SK-N-SH (cell line): ENCODE data around the gene COL5A1. TPM values are rescaled to one million over a fixed set of nuclear protein-coding genes. Genes with fewer than 3 reads are reported as not detected.

Experiments
- CTCF ChIA-PET: fragments of 300-600, 350-600 bp; formaldehyde crosslinking; extraction: SDS; loops from one replicate; lab custom pipeline; 2021; lab: Yijun Ruan, JAX
- POLR2A ChIA-PET: fragments of 350-600 bp; sonication (Branson Sonifier 250); formaldehyde crosslinking; extraction: SDS; loops from one replicate; lab custom pipeline; 2020; ENCODE audit warnings: antibody characterized with exemption, inconsistent platforms; lab: Yijun Ruan, JAX
- DNase-seq: peaks from one replicate; pipeline ENCODE4 v3.0.0; 2012
- H2AFZ ChIP-seq: fragments of 200-600 bp; sonication (generic); 2 replicates; pipeline ENCODE4 v1.8.1; 2016; ENCODE audit warnings: antibody characterized with exemption, mild to moderate bottlenecking, low read depth
- H3F3A ChIP-seq: fragments of 200-600 bp; sonication (generic); replicated peaks from 2 replicates; pipeline ENCODE3; 2016; ENCODE audit warnings: antibody characterized with exemption, mild to moderate bottlenecking; ENCODE audit not compliant: insufficient read depth
- H3K27ac ChIP-seq, 2 experiments: fragments of 200-500 bp in 1 of 2; fragments of 200-600 bp in 1 of 2; sonication (Bioruptor generic) in 1 of 2; sonication (generic), shearing (Covaris generic) in 1 of 2; 2 replicates each; pipeline versions ENCODE4 v1.5.1 to v1.6.1; 2014 to 2016; ENCODE audit warnings: low read depth in 2 of 2, inconsistent platforms in 1 of 2, low read length in 1 of 2, mild to moderate bottlenecking in 1 of 2, mixed read lengths in 1 of 2
- H3K27me3 ChIP-seq: fragments of 200-600 bp; sonication (generic), shearing (Covaris generic); 2 replicates; pipeline ENCODE4 v1.6.1; 2016; ENCODE audit warnings: mixed run types; ENCODE audit not compliant: insufficient read depth
- H3K36me3 ChIP-seq, 2 experiments: fragments of 200-500 bp in 1 of 2; fragments of 200-600 bp in 1 of 2; sonication (Bioruptor generic) in 1 of 2; sonication (generic) in 1 of 2; replicated peaks in 1 of 2; 2 replicates each; pipeline versions ENCODE3 to v1.5.1; 2014 to 2016; ENCODE audit warnings: low read length in 1 of 2, mild to moderate bottlenecking in 1 of 2; ENCODE audit not compliant: insufficient read depth in 2 of 2, control insufficient read depth in 1 of 2
- H3K4me1 ChIP-seq, 2 experiments: fragments of 200-500 bp in 1 of 2; fragments of 200-600 bp in 1 of 2; sonication (Bioruptor generic) in 1 of 2; sonication (generic), shearing (Covaris generic) in 1 of 2; 2 replicates each; pipeline versions ENCODE4 v1.5.1 to v1.6.1; 2014 to 2016; ENCODE audit warnings: low read depth in 1 of 2, low read length in 1 of 2, mixed run types in 1 of 2; ENCODE audit not compliant: insufficient read depth in 2 of 2, control insufficient read depth in 1 of 2
- H3K4me2 ChIP-seq: fragments of 200-600 bp; sonication (generic), shearing (Covaris generic); 2 replicates; pipeline ENCODE4 v1.6.1; 2017; ENCODE audit warnings: mixed run types
- H3K4me3 ChIP-seq, 2 experiments: fragments of 200-500 bp in 1 of 2; fragments of 200-600 bp in 1 of 2; sonication (Bioruptor generic) in 1 of 2; sonication (generic), shearing (Covaris generic) in 1 of 2; 2 replicates each; pipeline versions ENCODE4 v1.5.1 to v1.8.1; 2014 to 2016; ENCODE audit warnings: low read depth in 2 of 2, inconsistent platforms in 1 of 2, low read length in 1 of 2, mild to moderate bottlenecking in 1 of 2, mixed read lengths in 1 of 2, moderate library complexity in 1 of 2
- H3K79me2 ChIP-seq: fragments of 200-600 bp; sonication (generic); 2 replicates; pipeline ENCODE4 v1.8.1; 2017; ENCODE audit warnings: mild to moderate bottlenecking; ENCODE audit not compliant: insufficient read depth
- H3K9ac ChIP-seq: fragments of 200-600 bp; sonication (generic); 2 replicates; pipeline ENCODE4 v1.6.1; 2017; ENCODE audit warnings: mixed run types
- H3K9me2 ChIP-seq: fragments of 200-600 bp; sonication (generic); 2 replicates; pipeline ENCODE4 v1.6.1; 2017; ENCODE audit warnings: mixed run types
- H3K9me3 ChIP-seq: fragments of 200-600 bp; sonication (generic); 2 replicates; pipeline ENCODE4 v1.6.1; 2017; ENCODE audit warnings: mixed run types, mild to moderate bottlenecking, moderate library complexity
- H4K20me1 ChIP-seq: fragments of 200-600 bp; sonication (generic); 2 replicates; pipeline ENCODE4 v1.6.1; 2017; ENCODE audit warnings: mild to moderate bottlenecking, mixed run types; ENCODE audit not compliant: insufficient read depth
- CHD2 ChIP-seq: fragments of 150-350 bp; IDR thresholded peaks from 2 replicates; pipeline ENCODE4 v1.6.1; 2018; ENCODE audit warnings: low read length; ENCODE audit not compliant: partially characterized antibody
- EP300 ChIP-seq, 2 experiments: IDR thresholded peaks; 2 replicates each; pipeline versions ENCODE4 v1.4.0 to v1.6.1; 2012; ENCODE audit warnings: borderline replicate concordance in 1 of 2, low read depth in 1 of 2, low read length in 1 of 2
- EZH2phosphoT487 ChIP-seq: fragments of 200-600 bp; sonication (generic); IDR thresholded peaks from 2 replicates; pipeline ENCODE4 v1.6.1; 2017; ENCODE audit warnings: low read depth, mixed run types, mild to moderate bottlenecking, antibody characterized with exemption, moderate library complexity, borderline replicate concordance
- FOXM1 ChIP-seq: IDR thresholded peaks from 2 replicates; pipeline ENCODE4 v1.4.0; 2012; ENCODE audit warnings: low read depth, mild to moderate bottlenecking
- GABPA ChIP-seq: IDR thresholded peaks from 2 replicates; pipeline ENCODE4 v1.4.0; 2012; ENCODE audit warnings: low read depth, mild to moderate bottlenecking
- GATA2 ChIP-seq: sonication (generic); formaldehyde crosslinking; IDR thresholded peaks from 2 replicates; pipeline ENCODE4 v1.5.0; 2020; ENCODE audit warnings: mild to moderate bottlenecking, missing genetic modification reagents
- JUND ChIP-seq: IDR thresholded peaks from 2 replicates; pipeline ENCODE4 v1.4.0; 2012
- MXI1 ChIP-seq: IDR thresholded peaks from 2 replicates; pipeline ENCODE4 v1.6.1; 2012; ENCODE audit warnings: mild to moderate bottlenecking, low read depth, low read length, improper control_type of control experiment
- POLR2AphosphoS5 ChIP-seq: IDR thresholded peaks from 2 replicates; pipeline ENCODE4 v1.6.1; 2012; ENCODE audit warnings: low read depth, low read length
- RCOR1 ChIP-seq: fragments of 150-350 bp; IDR thresholded peaks from 2 replicates; pipeline ENCODE4 v1.6.1; 2017; ENCODE audit warnings: antibody characterized with exemption, low read length
- RFX5 ChIP-seq: IDR thresholded peaks from 2 replicates; pipeline ENCODE4 v1.6.1; 2012; ENCODE audit warnings: mild to moderate bottlenecking, improper control_type of control experiment, low read length
- TCF12 ChIP-seq: IDR thresholded peaks from 2 replicates; pipeline ENCODE4 v1.4.0; 2012
- TEAD4 ChIP-seq: IDR thresholded peaks from 2 replicates; pipeline ENCODE4 v1.4.0; 2012; ENCODE audit warnings: mild to moderate bottlenecking, borderline replicate concordance; ENCODE audit not compliant: insufficient read depth
- YY1 ChIP-seq: IDR thresholded peaks from 2 replicates; pipeline ENCODE4 v1.4.0; 2012; ENCODE audit warnings: low read depth, mild to moderate bottlenecking
- WGBS: methylation state at CpG from one replicate; pipeline ENCODE4 v1.1.6; 2017; ENCODE audit warnings: low lambda C conversion rate; 5-methylcytosine and 5-hydroxymethylcytosine counted together
- polyA plus RNA-seq, 3 experiments: library from polyadenylated mRNA; depleted of rRNA; stranded (reverse); fragments of >200 nt; gene quantifications; 2 replicates each; pipeline ENCODE4 v1.2.3, GENCODE V29; 2012
- TF ChIP-seq, protein P1 (sequence below): fragments of 150-350 bp; IDR thresholded peaks from 2 replicates; pipeline ENCODE4 v1.6.1; 2017; ENCODE audit warnings: antibody characterized with exemption, low read length, low read depth, borderline replicate concordance
- TF ChIP-seq, protein P2 (sequence below): IDR thresholded peaks from 2 replicates; pipeline ENCODE4 v1.4.0; 2012; ENCODE audit warnings: low read depth, borderline replicate concordance
- TF ChIP-seq, protein P3 (sequence below): IDR thresholded peaks from 2 replicates; pipeline ENCODE4 v1.6.1; 2012; ENCODE audit warnings: mild to moderate bottlenecking, low read depth, low read length, moderate library complexity
- TF ChIP-seq, protein P4 (sequence below): IDR thresholded peaks from 2 replicates; pipeline ENCODE4 v1.4.0; 2012; ENCODE audit warnings: low read depth

Gene COL5A1
- polyA plus RNA-seq, 1 of the 3 experiments (the other 2 are of a cell fraction): 73.8 TPM

DNA sequence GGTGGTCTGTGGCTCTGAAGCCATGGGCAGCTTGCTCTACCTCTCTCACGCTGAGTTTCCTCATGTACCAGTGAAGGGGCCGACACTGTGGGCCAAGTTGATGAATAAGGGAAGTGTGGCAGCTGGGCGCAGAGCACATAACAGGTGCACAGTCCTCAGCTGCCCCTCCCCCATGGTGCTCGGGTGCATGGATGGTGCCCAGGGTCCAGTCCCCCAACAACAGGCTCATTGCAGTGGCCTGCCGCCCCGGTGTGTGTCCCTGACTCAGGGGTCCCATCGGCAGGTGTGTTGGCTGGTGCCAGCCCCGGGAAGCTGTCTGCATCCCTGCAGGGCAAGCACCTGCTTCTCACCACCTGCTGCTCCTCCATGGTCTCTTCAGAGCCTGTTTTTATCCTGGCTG is 36.6 kb downstream of the COL5A1 start:
- H3K4me1 ChIP-seq: no peaks in the 10 kb centered on the region
- no peaks in the 10 kb centered on the region for H3K9me3 ChIP-seq
- H4K20me1 ChIP-seq: peaks cover 97% of the 10 kb centered on the region
- TF ChIP-seq RCOR1 (no peak), TEAD4 (no peak), MXI1 (no peak), GATA2 (CRISPR knock-in tag) (no peak), YY1 (no peak), FOXM1 (no peak), RFX5 (no peak), TCF12 (no peak)
- TF ChIP-seq, protein P1, sequence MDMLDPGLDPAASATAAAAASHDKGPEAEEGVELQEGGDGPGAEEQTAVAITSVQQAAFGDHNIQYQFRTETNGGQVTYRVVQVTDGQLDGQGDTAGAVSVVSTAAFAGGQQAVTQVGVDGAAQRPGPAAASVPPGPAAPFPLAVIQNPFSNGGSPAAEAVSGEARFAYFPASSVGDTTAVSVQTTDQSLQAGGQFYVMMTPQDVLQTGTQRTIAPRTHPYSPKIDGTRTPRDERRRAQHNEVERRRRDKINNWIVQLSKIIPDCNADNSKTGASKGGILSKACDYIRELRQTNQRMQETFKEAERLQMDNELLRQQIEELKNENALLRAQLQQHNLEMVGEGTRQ: no peak
- TF ChIP-seq, protein P2, sequence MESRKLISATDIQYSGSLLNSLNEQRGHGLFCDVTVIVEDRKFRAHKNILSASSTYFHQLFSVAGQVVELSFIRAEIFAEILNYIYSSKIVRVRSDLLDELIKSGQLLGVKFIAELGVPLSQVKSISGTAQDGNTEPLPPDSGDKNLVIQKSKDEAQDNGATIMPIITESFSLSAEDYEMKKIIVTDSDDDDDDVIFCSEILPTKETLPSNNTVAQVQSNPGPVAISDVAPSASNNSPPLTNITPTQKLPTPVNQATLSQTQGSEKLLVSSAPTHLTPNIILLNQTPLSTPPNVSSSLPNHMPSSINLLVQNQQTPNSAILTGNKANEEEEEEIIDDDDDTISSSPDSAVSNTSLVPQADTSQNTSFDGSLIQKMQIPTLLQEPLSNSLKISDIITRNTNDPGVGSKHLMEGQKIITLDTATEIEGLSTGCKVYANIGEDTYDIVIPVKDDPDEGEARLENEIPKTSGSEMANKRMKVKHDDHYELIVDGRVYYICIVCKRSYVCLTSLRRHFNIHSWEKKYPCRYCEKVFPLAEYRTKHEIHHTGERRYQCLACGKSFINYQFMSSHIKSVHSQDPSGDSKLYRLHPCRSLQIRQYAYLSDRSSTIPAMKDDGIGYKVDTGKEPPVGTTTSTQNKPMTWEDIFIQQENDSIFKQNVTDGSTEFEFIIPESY: no peak
- TF ChIP-seq, all 33 proteins: peak for 0
- Histone ChIP-seq H3K4me2 (no peak overlapping the region), H3K79me2 (peaks cover 96% of the 10 kb centered on the region), H3K9me2 (no peaks in the 10 kb centered on the region), H3F3A (peaks cover 33% of the 10 kb centered on the region), H3K36me3 (peaks cover 0 to 22% of the 10 kb centered on the region in 2 experiments), H3K9ac (no peak overlapping the region), H2AFZ (no peak overlapping the region), H3K4me3 (no peak overlapping the region), H3K27ac (no peak overlapping the region), H3K27me3 (no peaks in the 10 kb centered on the region)
- CTCF ChIA-PET: interaction anchor here (0.7 to 3.9 kb wide), 6 partner anchors 9 to 507 kb away, joined by 3 to 32 read pairs (median 4); no protein-coding TSS in a partner anchor
- no peak for DNase-seq
- 100% methylated on average over 2 of the region's 8 CpGs for WGBS
- POLR2A ChIA-PET: no interaction called here

DNA sequence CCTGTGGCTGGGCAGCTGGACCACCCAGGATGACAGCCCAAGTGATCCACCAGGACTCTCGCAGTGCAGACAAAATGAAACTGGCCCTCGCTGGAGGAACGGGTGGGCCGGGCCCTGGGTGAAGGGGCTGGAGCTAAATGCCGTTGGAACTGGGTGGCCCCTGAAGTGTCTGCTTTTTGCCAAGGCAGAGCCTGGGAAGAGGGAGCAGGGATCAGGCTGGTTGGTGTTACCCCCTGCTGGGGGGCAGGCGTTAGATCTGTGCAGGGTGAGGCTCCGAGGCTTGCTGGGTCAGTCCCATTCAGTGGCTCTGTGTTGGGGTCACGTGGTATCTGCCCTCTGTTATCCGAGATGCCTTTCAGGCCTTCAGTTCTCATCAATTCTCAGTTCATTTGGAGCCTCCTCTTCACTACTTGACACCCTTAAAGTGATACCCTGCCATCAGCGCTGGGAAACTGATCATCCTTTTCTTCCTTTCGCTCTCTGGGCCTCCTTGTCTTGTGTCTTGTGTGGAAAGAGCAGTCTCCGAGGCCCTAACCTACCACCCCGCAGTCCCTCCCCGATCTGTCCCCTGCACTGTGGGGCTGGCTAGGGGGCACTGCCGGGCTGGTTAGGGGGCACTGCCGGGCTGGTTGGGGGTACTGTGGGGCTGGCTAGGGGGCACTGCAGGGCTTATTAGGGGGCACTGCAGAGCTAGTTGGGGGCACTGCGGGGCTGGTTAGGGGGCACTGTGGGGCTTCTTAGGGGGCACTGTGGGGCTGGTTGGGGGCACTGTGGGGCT is 37.3 kb downstream of the COL5A1 start:
- no peak overlapping the region for H3K4me2 ChIP-seq
- no peak overlapping the region for H3K4me3 ChIP-seq
- H3K27me3 ChIP-seq: no peaks in the 10 kb centered on the region
- peaks cover 97% of the 10 kb centered on the region for H4K20me1 ChIP-seq
- no peaks in the 10 kb centered on the region for H3K9me2 ChIP-seq
- no peak overlapping the region for H3K9ac ChIP-seq
- H3K79me2 ChIP-seq: peaks cover 96% of the 10 kb centered on the region
- ChIA-PET POLR2A (no interaction called here), CTCF (interaction anchor here (0.7 to 3.9 kb wide), 6 partner anchors 9 to 508 kb away, joined by 3 to 32 read pairs (median 4); no protein-coding TSS in a partner anchor)
- 95% methylated on average over 13 of the region's 17 CpGs for WGBS
- DNase-seq: no peak
- H3K9me3 ChIP-seq: no peaks in the 10 kb centered on the region
- H2AFZ ChIP-seq: no peak overlapping the region
- no peaks in the 10 kb centered on the region for H3K4me1 ChIP-seq
- H3F3A ChIP-seq: peaks cover 27% of the 10 kb centered on the region
- no peak overlapping the region for H3K27ac ChIP-seq
- peaks cover 0 to 16% of the 10 kb centered on the region in 2 experiments for H3K36me3 ChIP-seq
- TF ChIP-seq JUND (no peak), CHD2 (no peak), EP300 (IDR thresholded peaks at IDR 0.05; ENCODE audit: borderline replicate concordance in 1 of 2, low read depth in 1 of 2, low read length in 1 of 2) (no peak), GABPA (no peak), POLR2AphosphoS5 (no peak), EZH2phosphoT487 (no peak), GATA2 (CRISPR knock-in tag) (no peak)
- TF ChIP-seq, protein P3, sequence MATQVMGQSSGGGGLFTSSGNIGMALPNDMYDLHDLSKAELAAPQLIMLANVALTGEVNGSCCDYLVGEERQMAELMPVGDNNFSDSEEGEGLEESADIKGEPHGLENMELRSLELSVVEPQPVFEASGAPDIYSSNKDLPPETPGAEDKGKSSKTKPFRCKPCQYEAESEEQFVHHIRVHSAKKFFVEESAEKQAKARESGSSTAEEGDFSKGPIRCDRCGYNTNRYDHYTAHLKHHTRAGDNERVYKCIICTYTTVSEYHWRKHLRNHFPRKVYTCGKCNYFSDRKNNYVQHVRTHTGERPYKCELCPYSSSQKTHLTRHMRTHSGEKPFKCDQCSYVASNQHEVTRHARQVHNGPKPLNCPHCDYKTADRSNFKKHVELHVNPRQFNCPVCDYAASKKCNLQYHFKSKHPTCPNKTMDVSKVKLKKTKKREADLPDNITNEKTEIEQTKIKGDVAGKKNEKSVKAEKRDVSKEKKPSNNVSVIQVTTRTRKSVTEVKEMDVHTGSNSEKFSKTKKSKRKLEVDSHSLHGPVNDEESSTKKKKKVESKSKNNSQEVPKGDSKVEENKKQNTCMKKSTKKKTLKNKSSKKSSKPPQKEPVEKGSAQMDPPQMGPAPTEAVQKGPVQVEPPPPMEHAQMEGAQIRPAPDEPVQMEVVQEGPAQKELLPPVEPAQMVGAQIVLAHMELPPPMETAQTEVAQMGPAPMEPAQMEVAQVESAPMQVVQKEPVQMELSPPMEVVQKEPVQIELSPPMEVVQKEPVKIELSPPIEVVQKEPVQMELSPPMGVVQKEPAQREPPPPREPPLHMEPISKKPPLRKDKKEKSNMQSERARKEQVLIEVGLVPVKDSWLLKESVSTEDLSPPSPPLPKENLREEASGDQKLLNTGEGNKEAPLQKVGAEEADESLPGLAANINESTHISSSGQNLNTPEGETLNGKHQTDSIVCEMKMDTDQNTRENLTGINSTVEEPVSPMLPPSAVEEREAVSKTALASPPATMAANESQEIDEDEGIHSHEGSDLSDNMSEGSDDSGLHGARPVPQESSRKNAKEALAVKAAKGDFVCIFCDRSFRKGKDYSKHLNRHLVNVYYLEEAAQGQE: no peak
- TF ChIP-seq, protein P2: no peak
- TF ChIP-seq, protein P4, sequence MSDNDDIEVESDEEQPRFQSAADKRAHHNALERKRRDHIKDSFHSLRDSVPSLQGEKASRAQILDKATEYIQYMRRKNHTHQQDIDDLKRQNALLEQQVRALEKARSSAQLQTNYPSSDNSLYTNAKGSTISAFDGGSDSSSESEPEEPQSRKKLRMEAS: no peak
